Articular chondrocyte of knee joint (primary cell): ENCODE data around the gene CTIF. TPM values are rescaled to one million over a fixed set of nuclear protein-coding genes. Genes with fewer than 3 reads are reported as not detected.

Source experiments
- small RNA-seq: library from RNA; depleted of rRNA; stranded (forward); fragments of <200 nt; gene quantifications from one replicate; pipeline ENCODE3, GENCODE V24; 2012
- total RNA-seq: library from RNA; depleted of rRNA; stranded (reverse); fragments of >200 nt; gene quantifications from 2 replicates; pipeline ENCODE4 v1.2.3, GENCODE V29; 2012

The CTIF gene
- total RNA-seq: 34.2 and 35.0 TPM in 2 replicates

DNA sequence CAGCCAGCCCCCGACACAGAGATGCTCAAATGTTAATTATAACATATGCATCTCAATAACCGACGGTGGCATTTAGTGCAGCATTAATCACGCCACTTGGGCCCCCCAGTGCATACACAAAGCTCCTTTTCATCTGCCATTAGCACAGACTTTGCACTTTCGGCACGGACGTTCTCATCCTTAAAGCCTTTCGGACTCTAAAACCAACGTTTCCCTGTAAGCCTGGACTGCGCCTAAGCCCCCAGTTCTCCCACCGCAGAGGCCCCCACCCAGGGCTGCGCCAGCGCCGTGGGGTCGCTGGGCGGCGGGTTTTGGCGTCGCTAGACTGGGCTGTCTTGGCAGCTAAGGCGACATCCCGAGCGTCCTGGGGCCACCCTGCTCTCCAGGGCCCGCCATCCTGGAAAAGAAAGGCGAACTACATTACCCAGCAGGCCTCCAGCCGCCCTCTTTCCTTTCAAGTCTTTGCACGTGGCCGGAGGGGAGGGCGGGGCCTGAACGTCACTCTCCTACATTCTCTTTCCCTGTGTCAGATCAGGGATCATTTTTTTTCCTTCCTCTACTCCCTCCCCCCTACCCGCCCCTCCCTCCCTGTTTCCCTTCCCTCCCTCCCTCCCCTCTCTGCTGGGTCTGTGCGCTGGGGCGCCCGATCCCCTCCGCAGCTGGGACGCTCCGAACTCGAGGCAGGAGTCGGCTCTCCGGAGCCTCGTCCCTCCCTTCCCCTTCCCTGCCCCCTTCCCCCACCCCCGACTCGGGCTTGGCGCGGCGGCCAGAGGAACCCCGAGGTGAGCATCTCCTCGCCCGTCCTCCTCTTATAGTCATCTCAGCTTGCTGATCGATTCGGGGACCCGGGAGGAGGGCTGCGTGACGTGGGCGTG is at the start of gene CTIF:
Gene CTIF, plus strand, starts transcription at position 501 of the 875 bp plus-strand sequence. CDS start 80,535 bp downstream, outside the sequence.

Small RNAs within 50 kb of the gene (small RNA-seq; reads per million reads assigned to genes)
- gene MIR4743: not detected

Other genes starting within 250 kb of the CTIF start
- 2.1 and 2.5 TPM in 2 replicates for gene ZBTB7C, start 129.6 kb upstream of the CTIF start, total RNA-seq